Measurements from ENCODE around the gene ZNF14.
"Not testable (repeated sequence)": the region's sequence is repeated elsewhere in the genome, so short reads cannot be mapped to it uniquely, and the experiment has no call there.

The ZNF14 gene

GRCh38 chr19:19776206-19777008, 43.5 kb upstream of the ZNF14 start:
- TF ChIP-seq CTCF (IDR thresholded peaks at IDR 0.05; ENCODE audit: low read length) (no peak), EZH2 (optimal IDR thresholded peaks at IDR 0.05; ENCODE audit: low read depth, low read length) (no peak), EZH2phosphoT487 (IDR thresholded peaks at IDR 0.05; ENCODE audit: low read length) (no peak)
- peak overlapping the region; percentile 97 for H2AFZ ChIP-seq (ENCODE audit: low read length)
- H3K9me3 ChIP-seq (replicated peaks; ENCODE audit: insufficient read depth, low read length): no peaks in the 10 kb centered on the region
- no peaks in the 10 kb centered on the region for H3K27me3 ChIP-seq (replicated peaks; ENCODE audit: insufficient read depth, low read length)
- H3K4me3 ChIP-seq (ENCODE audit: low read length): peak overlapping the region; percentile 83
- peak overlapping the region; percentile 56; the same call in 1 of the 2 replicates for H3K9ac ChIP-seq (ENCODE audit: low read length)
- no peaks in the 10 kb centered on the region for H3K36me3 ChIP-seq (replicated peaks; ENCODE audit: insufficient read depth, low read length)
- peaks cover 14% of the 10 kb centered on the region for H3K79me2 ChIP-seq (ENCODE audit: low read length)
- H3K4me2 ChIP-seq (ENCODE audit: low read depth, low read length): peak overlapping the region; percentile 85
- H4K20me1 ChIP-seq (ENCODE audit: insufficient read depth, low read length): no peaks in the 10 kb centered on the region
- peak overlapping the region; percentile 7; the same call in 1 of the 2 replicates for H3K27ac ChIP-seq (ENCODE audit: low read length)
- no peaks in the 10 kb centered on the region for H3K9me2 ChIP-seq (replicated peaks; ENCODE audit: insufficient read depth, low read length)
- DNase-seq: peak; percentile 97
- H3F3A ChIP-seq (ENCODE audit: insufficient read depth, low read length): no peaks in the 10 kb centered on the region
- no peaks in the 10 kb centered on the region; the same call in 1 of the 2 replicates for H3K4me1 ChIP-seq (ENCODE audit: low read length)

GRCh38 chr19:19775891-19776205, 42.9 kb upstream of the ZNF14 start:
- Histone ChIP-seq H3K36me3 (replicated peaks; ENCODE audit: insufficient read depth, low read length) (no peaks in the 10 kb centered on the region), H3K4me3 (ENCODE audit: low read length) (peak overlapping the region; percentile 83), H3K9me3 (replicated peaks; ENCODE audit: insufficient read depth, low read length) (no peaks in the 10 kb centered on the region), H3K4me1 (ENCODE audit: low read length) (no peaks in the 10 kb centered on the region; the same call in 1 of the 2 replicates), H3F3A (ENCODE audit: insufficient read depth, low read length) (no peaks in the 10 kb centered on the region), H4K20me1 (ENCODE audit: insufficient read depth, low read length) (no peaks in the 10 kb centered on the region), H3K9me2 (replicated peaks; ENCODE audit: insufficient read depth, low read length) (no peaks in the 10 kb centered on the region), H3K9ac (ENCODE audit: low read length) (peak overlapping the region; percentile 56; the same call in 1 of the 2 replicates), H3K4me2 (ENCODE audit: low read depth, low read length) (peak overlapping the region; percentile 85), H3K27ac (ENCODE audit: low read length) (peak overlapping the region; percentile 7; the same call in 1 of the 2 replicates), H3K27me3 (replicated peaks; ENCODE audit: insufficient read depth, low read length) (no peaks in the 10 kb centered on the region), H3K79me2 (ENCODE audit: low read length) (peaks cover 14% of the 10 kb centered on the region), H2AFZ (ENCODE audit: low read length) (peak overlapping the region; percentile 97)
- no peak for TF ChIP-seq EZH2 (optimal IDR thresholded peaks at IDR 0.05; ENCODE audit: low read depth, low read length)
- TF ChIP-seq EZH2phosphoT487 (IDR thresholded peaks at IDR 0.05; ENCODE audit: low read length): no peak
- TF ChIP-seq CTCF (IDR thresholded peaks at IDR 0.05; ENCODE audit: low read length): no peak
- peak; percentile 28 for DNase-seq

GRCh38 chr19:19774354-19775033, 41.6 kb upstream of the ZNF14 start:
- no peak for DNase-seq
- no peak overlapping the region for H3K9ac ChIP-seq (ENCODE audit: low read length)

GRCh38 chr19:19771963-19772362, 39.1 kb upstream of the ZNF14 start:
- not testable (repeated sequence) for H3K27me3 ChIP-seq (replicated peaks; ENCODE audit: insufficient read depth, low read length); H3K4me2 ChIP-seq (ENCODE audit: low read depth, low read length); DNase-seq; H3K79me2 ChIP-seq (ENCODE audit: low read length); H3K4me1 ChIP-seq (ENCODE audit: low read length); H3K4me3 ChIP-seq (ENCODE audit: low read length); H3K9me3 ChIP-seq (replicated peaks; ENCODE audit: insufficient read depth, low read length); H3K9ac ChIP-seq (ENCODE audit: low read length); H4K20me1 ChIP-seq (ENCODE audit: insufficient read depth, low read length); H3K36me3 ChIP-seq (replicated peaks; ENCODE audit: insufficient read depth, low read length); H3K27ac ChIP-seq (ENCODE audit: low read length); H2AFZ ChIP-seq (ENCODE audit: low read length); H3F3A ChIP-seq (ENCODE audit: insufficient read depth, low read length); H3K9me2 ChIP-seq (replicated peaks; ENCODE audit: insufficient read depth, low read length)

More at GRCh38 chr19:19774354-19775033, 41.6 kb upstream of the ZNF14 start:
- Histone ChIP-seq H3K36me3 (replicated peaks; ENCODE audit: insufficient read depth, low read length) (no peaks in the 10 kb centered on the region), H3K9me3 (replicated peaks; ENCODE audit: insufficient read depth, low read length) (no peaks in the 10 kb centered on the region), H3K4me1 (ENCODE audit: low read length) (no peaks in the 10 kb centered on the region; the same call in 1 of the 2 replicates), H3K27me3 (replicated peaks; ENCODE audit: insufficient read depth, low read length) (no peaks in the 10 kb centered on the region), H2AFZ (ENCODE audit: low read length) (no peak overlapping the region), H3K27ac (ENCODE audit: low read length) (no peak overlapping the region), H3K9me2 (replicated peaks; ENCODE audit: insufficient read depth, low read length) (no peaks in the 10 kb centered on the region), H3K4me3 (ENCODE audit: low read length) (no peak overlapping the region), H3F3A (ENCODE audit: insufficient read depth, low read length) (no peaks in the 10 kb centered on the region), H3K4me2 (ENCODE audit: low read depth, low read length) (no peak overlapping the region), H3K79me2 (ENCODE audit: low read length) (peaks cover 14% of the 10 kb centered on the region), H4K20me1 (ENCODE audit: insufficient read depth, low read length) (no peaks in the 10 kb centered on the region)
- TF ChIP-seq EZH2 (optimal IDR thresholded peaks at IDR 0.05; ENCODE audit: low read depth, low read length) (no peak), CTCF (IDR thresholded peaks at IDR 0.05; ENCODE audit: low read length) (no peak), EZH2phosphoT487 (IDR thresholded peaks at IDR 0.05; ENCODE audit: low read length) (no peak)

GRCh38 chr19:19769971-19770370, 37.1 kb upstream of the ZNF14 start:
- H3K27me3 ChIP-seq (replicated peaks; ENCODE audit: insufficient read depth, low read length); H3K4me3 ChIP-seq (ENCODE audit: low read length); H3F3A ChIP-seq (ENCODE audit: insufficient read depth, low read length); H3K9ac ChIP-seq (ENCODE audit: low read length); H4K20me1 ChIP-seq (ENCODE audit: insufficient read depth, low read length); H3K79me2 ChIP-seq (ENCODE audit: low read length); H3K36me3 ChIP-seq (replicated peaks; ENCODE audit: insufficient read depth, low read length); H3K27ac ChIP-seq (ENCODE audit: low read length); H3K4me2 ChIP-seq (ENCODE audit: low read depth, low read length); H3K9me2 ChIP-seq (replicated peaks; ENCODE audit: insufficient read depth, low read length); H3K9me3 ChIP-seq (replicated peaks; ENCODE audit: insufficient read depth, low read length); H3K4me1 ChIP-seq (ENCODE audit: low read length); DNase-seq; H2AFZ ChIP-seq (ENCODE audit: low read length): not testable (repeated sequence)

All from MM.1S (cell line).